ENCODE results near the gene TNNT3. TPM values are rescaled to one million over a fixed set of nuclear protein-coding genes. Genes with fewer than 3 reads are reported as not detected.

The TNNT3 gene
- total RNA-seq, 1 donor from 2014 or later: not detected

DNA sequence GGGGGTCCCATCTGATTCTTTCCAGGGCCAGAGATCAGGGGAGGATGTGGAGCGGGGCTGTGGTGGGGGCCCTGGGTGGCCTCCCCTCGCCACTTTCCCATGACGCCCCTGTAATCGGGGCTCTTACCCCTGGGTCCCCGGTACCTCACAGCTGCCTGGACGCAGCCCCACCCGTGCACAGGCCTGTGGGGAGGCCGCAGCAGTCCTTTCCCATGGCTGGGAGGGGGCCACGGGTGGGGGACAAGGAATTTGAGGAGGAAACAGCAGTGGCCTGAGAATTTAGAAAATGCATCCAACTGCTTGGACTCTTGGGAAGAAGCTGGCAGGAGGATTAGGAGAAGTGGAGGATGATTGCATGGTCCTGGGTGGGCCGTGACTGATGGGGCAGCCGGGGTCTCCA lies 60.1 kb downstream of the TNNT3 start:
- FAIRE-seq: no peak

DNA sequence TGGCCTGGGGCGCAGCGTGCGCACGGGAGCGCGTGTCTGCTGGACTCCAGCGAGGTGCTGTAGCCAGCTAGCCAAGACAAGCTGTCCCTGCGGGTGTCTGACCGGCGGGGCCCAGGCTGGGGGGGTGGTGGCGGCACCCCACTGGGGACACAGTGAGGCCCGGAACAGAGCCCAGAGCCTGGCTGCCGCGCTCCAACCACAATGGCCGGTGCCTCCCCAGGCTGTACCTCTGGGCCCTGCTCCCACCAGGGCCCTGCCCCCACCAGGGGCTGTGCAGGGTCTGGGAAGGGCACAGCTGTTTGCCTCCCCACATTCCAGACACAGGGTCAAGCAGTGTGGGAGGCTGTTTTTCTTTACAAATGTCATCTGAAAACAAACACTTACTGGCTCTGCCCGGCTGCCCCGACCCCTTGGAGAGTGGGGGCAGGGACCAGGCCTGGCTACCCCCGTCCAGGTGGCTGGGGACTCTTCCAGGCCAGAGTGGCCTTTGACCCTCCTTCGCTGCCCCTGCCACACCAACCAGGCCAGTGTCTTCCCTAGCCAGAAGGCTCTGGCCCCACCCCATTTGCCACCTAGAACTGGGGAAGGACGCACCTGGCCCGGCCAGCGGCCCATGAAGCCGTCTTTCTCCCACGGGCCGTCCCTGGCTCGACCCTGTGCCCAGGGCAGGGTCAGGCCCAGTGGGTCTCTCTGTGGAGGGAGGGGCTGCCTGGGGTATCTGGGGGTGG lies 63.5 kb downstream of the TNNT3 start:
- DNase-seq (ENCODE audit: low spot score in 2 of 2): no peak
- no peak for FAIRE-seq

More for the DNA sequence above, 60.1 kb downstream of the TNNT3 start:
- DNase-seq (ENCODE audit: low spot score in 2 of 2): no peak

DNA sequence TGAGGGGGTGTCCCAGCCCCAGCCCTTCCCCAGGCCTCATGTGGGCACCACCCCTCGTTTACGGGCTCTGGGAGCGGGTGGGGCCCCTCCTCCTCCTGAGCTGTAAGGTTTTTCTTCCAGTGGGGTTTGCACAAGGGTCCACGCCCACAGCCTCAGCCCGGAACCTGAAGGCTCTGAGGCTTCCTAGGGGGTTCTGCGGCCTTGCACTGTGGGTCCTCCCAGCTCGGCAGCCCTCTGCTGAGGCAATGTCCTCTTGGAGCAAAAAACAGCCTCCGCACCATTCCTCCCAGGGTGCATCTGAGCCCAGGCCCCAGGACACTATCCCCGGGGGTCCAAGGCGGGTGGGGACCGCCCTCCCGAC lies 64.1 kb downstream of the TNNT3 start:
- FAIRE-seq (no peak), DNase-seq (ENCODE audit: low spot score in 2 of 2) (no peak)

DNA sequence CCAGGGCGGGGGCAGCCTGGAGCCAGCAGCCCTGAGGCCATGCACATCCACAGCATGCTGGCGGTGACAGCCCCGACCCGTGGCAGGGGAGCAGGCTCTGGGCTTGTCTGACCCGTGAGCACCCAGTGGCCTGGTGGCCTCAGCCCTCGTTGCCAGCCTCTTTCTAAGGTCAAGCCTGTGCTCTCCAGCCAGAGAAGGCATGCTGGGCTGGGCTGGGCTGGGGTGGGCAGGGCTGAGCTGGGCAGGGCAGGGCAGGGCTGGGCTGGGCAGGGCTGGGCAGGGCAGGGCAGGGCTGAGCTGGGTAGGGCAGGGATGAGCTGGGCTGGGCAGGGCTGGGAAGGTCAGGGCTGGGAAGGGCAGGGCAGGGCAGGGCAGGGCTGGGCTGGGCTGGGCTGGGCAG lies 67.5 kb downstream of the TNNT3 start:
- FAIRE-seq (no peak), DNase-seq (ENCODE audit: low spot score in 2 of 2) (no peak)

DNA sequence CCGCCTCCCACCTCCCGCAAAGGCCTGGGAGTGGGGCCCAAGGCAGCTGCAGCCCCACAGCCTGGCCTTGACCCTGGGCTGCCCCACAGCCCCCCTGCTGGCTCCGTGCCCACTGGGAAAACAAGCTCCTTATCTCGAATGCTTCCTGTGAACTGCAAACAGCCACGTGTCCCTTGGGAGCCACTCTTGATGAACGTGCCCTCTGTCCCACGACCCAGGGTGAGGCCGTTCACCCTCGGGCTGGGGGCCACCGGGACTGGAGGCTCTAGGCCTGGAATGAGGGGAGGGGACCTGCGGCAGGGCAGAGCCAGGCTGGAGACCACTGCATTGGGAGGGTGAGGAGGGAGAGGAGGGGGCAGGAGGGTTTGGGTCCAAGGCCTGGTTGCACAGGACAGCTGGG lies 68.7 kb downstream of the TNNT3 start:
- FAIRE-seq (no peak), DNase-seq (ENCODE audit: low spot score in 2 of 2) (no peak)

Other genes starting within 250 kb of the TNNT3 start
- gene KRTAP5-6, start 222.5 kb upstream of the TNNT3 start, total RNA-seq: not detected
- 0.41 TPM for gene IFITM10, start 169.1 kb upstream of the TNNT3 start, total RNA-seq
- gene CTSD, start 155.8 kb upstream of the TNNT3 start, total RNA-seq: 22.0 TPM
- not detected for gene SYT8, start 84.7 kb upstream of the TNNT3 start, total RNA-seq
- not detected for gene TNNI2, start 80.7 kb upstream of the TNNT3 start, total RNA-seq
- 0.82 TPM for gene LSP1, start 66.6 kb upstream of the TNNT3 start, total RNA-seq
- not detected for gene PRR33, start 27.8 kb upstream of the TNNT3 start, total RNA-seq
- 19.2 TPM for gene MRPL23, start 27.6 kb downstream of the TNNT3 start, total RNA-seq
- 9.8 TPM for gene H19, start 78.1 kb downstream of the TNNT3 start, total RNA-seq
- 19.6 TPM for gene IGF2, start 219.7 kb downstream of the TNNT3 start, total RNA-seq
- not detected for gene INS, start 241.5 kb downstream of the TNNT3 start, total RNA-seq